GM19372 (cell line): ENCODE data around the gene FEZF1.

Experiments used
- ATAC-seq: cut with Tn5 transposase; IDR thresholded peaks from one replicate; pipeline ENCODE4 v1.9.1; 2021; ENCODE audit warnings: mild to moderate bottlenecking, low read depth, moderate library complexity; ENCODE audit not compliant: unreplicated experiment

Gene FEZF1

DNA sequence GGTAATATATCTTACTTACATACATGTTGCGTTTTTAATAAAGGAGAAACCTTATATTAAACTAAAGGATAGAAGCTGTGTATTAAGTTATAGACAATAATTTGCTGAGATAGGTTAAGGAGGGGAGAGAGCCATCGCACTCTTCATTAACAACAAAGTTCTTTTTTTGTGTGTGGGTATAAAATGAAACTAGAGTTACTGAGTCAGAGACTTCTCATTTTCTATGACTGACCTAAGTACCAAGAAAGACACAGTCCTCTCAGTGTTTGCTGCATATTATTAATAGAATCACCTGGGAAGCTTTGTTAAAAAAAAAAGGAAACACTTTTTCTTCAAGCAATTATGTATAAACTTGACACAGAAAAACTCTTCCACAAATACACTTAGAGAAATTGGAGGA is 31.4 kb downstream of the FEZF1 start:
- no peak for ATAC-seq

DNA sequence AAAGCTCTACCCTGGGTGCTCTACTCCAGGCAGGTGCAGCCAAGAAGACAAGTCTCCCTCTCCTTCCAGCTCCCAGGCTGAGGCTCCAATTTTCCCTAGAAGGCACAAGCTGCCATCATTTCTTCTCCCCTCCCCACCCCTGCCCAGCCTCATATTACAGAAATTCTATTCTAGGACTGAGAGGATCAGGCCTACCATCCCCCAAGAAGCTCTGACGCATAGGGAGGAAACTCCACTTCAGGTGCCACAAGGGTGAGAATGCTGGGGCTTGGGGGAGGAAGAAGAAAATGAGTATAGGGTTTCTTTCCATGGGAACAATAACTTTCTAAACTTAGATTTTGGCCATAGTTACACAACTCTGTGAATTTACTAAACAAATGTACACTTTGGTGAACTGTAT is 35.3 kb downstream of the FEZF1 start:
- no peak for ATAC-seq

GRCh38 chr7:122268101-122268500 is 36.4 kb downstream of the FEZF1 start:
- ATAC-seq: no peak

DNA sequence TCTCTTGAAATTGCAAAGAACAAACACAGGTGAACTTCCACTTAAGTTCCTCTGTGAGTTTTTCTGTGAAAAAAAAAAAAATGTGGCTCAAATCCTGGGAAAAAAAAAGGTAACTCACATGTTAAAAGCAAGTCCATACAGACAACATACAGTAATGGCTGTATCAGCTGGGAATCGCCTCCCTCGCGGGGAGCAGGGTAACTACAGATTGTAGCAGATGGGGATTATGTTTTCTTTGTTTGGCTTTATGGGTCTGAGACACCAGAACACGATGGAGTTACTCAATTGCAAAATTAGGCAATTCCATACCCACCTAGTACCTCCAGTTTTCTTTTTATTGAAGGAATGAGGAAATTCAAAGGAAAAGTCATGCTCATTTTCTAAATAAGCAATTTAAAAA is 42.3 kb downstream of the FEZF1 start:
- ATAC-seq: no peak

DNA sequence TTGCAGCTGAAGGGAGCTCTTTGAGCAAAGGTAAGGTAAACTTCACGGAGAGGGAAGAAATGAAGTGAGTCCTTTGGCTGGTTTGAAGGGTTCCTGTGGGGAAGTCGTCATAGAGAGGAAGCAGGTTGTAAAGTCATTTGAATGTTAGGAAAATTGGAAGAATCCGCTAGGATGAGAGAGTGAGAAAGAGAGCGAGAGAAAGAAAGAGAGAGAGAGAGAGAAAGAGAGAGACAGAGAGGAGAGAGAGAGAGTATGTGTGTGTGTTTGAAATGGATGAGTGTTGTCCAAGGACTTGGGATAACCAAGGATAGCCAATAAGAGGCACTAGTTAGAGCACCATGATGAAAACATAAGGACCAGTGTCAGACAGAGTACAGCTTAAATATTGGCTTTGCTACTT is 43.1 kb downstream of the FEZF1 start:
- ATAC-seq: no peak

DNA sequence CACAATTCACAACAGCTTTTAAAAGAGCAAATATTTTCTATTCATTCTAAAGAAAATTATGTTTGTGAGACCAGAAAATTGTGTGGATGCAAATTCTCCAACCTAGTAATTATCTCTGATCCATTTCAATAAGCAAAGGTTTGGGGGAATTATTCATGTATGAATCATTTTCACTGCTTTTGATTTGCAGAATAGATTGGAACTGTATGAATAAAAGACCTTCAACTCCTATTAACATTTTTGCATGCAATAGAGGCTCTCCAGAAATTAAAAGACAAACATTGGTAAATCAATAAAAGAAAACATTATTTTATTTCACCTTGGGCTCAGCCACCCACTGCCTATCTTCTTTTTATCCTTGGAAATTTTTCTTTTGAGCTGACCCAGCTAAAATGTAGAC is 43.5 kb downstream of the FEZF1 start:
- ATAC-seq: no peak

DNA sequence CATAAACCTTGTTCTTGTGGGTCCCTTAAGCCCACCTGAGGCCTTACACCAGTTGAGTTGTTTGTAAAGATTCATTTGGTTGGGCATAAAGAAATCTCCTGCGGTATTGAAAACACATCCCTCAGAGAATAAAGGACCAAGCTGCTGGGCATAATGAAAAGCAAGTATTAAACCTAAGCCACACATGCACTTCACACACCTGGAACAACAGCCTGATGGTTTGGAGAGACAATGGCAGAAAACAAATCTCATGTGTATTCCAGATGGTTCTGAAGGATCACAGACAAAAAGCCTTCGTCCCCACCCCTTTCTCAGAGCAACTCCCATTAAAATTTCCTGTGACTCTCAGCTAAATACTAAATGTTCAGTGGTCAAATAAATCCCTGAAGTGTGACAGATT is 44.2 kb downstream of the FEZF1 start:
- no peak for ATAC-seq

- ATAC-seq: no peak
Measured at GRCh38 chr7:122258971-122259370, 45.6 kb downstream of the FEZF1 start.

GRCh38 chr7:122257056-122257455 is 47.5 kb downstream of the FEZF1 start:
- no peak for ATAC-seq

- no peak for ATAC-seq
Measured at GRCh38 chr7:122256046-122256445, 48.5 kb downstream of the FEZF1 start.

DNA sequence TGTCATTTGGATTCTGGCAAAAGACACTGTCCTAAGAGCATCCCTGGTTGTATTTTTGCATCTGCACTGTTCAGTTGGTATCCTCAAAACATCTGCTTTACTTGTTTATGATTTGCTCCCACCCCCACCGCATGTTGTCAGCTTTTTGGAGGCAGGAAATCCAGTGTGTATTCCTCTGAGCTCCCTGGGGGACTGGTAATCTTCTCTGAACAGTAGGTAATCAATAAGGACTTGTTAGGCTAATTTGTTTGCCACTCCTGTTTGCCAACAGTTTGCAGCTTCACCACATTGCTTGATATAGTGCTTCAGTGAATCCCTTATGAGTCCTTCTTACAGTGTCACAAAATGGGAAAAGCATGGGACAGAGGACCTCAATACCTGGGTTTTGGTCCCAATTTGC is 49.1 kb downstream of the FEZF1 start:
- no peak for ATAC-seq
